Memory B cell (primary cell): ENCODE measurements around the gene NEBL.
"Not testable (repeated sequence)": the region's sequence is repeated elsewhere in the genome, so short reads cannot be mapped to it uniquely, and the experiment has no call there.

ENCODE experiments used
- ATAC-seq: fragments of 150-1000 bp; cut with Tn5 transposase; 2 replicates; pipeline ENCODE4 v1.10.0; 2021; ENCODE audit warnings: low read depth, mild to moderate bottlenecking, moderate library complexity
- DNase-seq, 2 donors: peaks; one replicate each; pipeline ENCODE4 v3.0.0; 2022; ENCODE audit warnings: low spot score in 2 of 2
- H3K27ac Mint-ChIP-seq: one replicate; pipeline ENCODE4 v1.8.0; 2022; ENCODE audit warnings: mild to moderate bottlenecking, moderate library complexity, mixed read lengths
- H3K27me3 Mint-ChIP-seq: one replicate; pipeline ENCODE4 v1.8.0; 2022; ENCODE audit warnings: mixed read lengths
- H3K36me3 Mint-ChIP-seq: one replicate; pipeline ENCODE4 v1.8.0; 2022; ENCODE audit warnings: mild to moderate bottlenecking, mixed read lengths
- H3K4me1 Mint-ChIP-seq: one replicate; pipeline ENCODE4 v1.8.0; 2022; ENCODE audit warnings: mixed read lengths
- H3K4me3 Mint-ChIP-seq: one replicate; pipeline ENCODE4 v1.8.0; 2022; ENCODE audit warnings: mild to moderate bottlenecking, moderate library complexity, mixed read lengths
- H3K9me3 Mint-ChIP-seq: one replicate; pipeline ENCODE4 v1.8.0; 2022; ENCODE audit warnings: mixed read lengths

Gene NEBL, protein sequence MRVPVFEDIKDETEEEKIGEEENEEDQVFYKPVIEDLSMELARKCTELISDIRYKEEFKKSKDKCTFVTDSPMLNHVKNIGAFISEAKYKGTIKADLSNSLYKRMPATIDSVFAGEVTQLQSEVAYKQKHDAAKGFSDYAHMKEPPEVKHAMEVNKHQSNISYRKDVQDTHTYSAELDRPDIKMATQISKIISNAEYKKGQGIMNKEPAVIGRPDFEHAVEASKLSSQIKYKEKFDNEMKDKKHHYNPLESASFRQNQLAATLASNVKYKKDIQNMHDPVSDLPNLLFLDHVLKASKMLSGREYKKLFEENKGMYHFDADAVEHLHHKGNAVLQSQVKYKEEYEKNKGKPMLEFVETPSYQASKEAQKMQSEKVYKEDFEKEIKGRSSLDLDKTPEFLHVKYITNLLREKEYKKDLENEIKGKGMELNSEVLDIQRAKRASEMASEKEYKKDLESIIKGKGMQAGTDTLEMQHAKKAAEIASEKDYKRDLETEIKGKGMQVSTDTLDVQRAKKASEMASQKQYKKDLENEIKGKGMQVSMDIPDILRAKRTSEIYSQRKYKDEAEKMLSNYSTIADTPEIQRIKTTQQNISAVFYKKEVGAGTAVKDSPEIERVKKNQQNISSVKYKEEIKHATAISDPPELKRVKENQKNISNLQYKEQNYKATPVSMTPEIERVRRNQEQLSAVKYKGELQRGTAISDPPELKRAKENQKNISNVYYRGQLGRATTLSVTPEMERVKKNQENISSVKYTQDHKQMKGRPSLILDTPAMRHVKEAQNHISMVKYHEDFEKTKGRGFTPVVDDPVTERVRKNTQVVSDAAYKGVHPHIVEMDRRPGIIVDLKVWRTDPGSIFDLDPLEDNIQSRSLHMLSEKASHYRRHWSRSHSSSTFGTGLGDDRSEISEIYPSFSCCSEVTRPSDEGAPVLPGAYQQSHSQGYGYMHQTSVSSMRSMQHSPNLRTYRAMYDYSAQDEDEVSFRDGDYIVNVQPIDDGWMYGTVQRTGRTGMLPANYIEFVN

DNA sequence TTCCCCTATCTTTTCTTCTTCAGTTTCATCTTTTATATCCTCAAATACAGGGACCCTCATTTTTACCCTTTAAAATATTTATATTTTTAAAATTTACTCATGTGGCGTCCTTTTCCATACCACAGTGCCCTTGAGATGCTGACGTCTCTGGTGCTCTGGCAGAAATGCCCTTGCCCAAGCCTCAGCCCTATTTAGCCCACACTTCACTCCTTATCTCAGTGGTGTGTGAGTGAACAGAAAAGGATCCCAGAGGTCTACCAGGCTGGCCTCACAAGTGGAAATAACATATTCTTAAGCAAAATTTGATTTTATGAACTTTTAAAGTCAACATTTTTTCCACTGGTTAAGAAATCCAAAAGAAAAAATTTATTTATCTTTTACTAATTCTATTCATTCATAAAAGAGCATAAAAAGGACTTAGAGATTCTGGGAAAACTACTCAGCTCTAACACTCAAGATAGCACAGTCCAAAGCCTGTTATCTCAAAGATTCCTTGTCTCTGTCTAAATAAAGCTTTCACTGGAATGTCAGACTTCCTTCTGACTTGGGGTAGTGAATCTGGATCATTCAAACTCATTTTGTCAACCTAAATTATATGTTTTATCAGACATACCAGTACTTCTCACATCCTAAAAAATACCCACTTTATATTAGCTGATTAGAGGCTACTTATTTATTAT is at the start of gene NEBL:
Gene NEBL, minus strand, starts transcription at position 166 of the 680 bp plus-strand sequence. Its CDS starts 106 bp downstream, at position 60.
- Mint-ChIP-seq H3K9me3 (no peaks in the 10 kb centered on the region), H3K4me1 (no peaks in the 10 kb centered on the region), H3K27ac (no peak within 1 kb of the TSS), H3K27me3 (peaks cover 3% of the 10 kb centered on the region), H3K36me3 (no peaks in the 10 kb centered on the region), H3K4me3 (no peak within 1 kb of the TSS)
- ATAC-seq (no peak), DNase-seq (no peak)

DNA sequence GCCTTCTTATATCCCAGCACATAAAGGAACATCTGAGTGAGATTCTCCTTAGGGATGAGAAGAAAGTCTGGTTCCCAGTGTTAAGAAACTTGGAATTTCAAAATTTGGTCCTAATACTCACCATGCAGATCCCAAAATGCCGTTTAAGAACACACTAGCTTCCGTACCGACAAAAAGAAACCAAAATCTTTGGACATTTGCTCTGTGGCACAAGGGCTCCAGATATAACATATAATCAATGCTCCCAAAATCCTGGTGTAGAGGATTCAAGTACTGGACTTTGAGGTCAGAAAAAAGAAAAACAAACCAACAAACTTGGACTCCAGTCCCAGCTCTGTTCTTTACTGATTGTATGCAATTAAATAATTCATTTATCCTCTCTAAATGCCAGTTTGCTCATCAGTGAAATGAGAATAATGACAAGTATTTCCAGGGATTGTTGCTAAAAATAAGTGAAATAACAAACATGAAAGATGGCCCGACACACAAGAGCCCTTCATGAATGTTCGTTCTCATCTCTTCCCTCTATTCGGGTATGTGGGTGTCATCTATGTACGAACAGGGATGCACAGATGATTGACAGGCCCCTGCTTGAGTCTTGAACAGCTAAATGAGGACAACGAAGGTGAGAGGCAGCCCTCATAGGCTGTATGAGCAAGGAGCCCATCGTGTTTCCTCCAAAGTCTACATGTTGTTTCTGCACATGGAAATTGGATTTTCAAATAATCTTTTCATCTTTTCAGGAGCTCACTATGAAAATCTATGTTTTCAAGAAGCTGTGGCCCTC is 48.6 kb upstream of the NEBL start:
- no peak for ATAC-seq
- DNase-seq = no peak
- no peaks in the 10 kb centered on the region for H3K27me3 Mint-ChIP-seq
- H3K4me1 Mint-ChIP-seq = peaks cover 13% of the 10 kb centered on the region
- no peaks in the 10 kb centered on the region for H3K9me3 Mint-ChIP-seq
- H3K4me3 Mint-ChIP-seq = no peak overlapping the region
- no peaks in the 10 kb centered on the region for H3K36me3 Mint-ChIP-seq
- no peak overlapping the region for H3K27ac Mint-ChIP-seq

GRCh38 chr10:20944789-20945502 is 47.8 kb upstream of the NEBL start:
- ATAC-seq (no peak), DNase-seq (no peak)
- no peaks in the 10 kb centered on the region for H3K27me3 Mint-ChIP-seq
- no peaks in the 10 kb centered on the region for H3K36me3 Mint-ChIP-seq
- H3K9me3 Mint-ChIP-seq = no peaks in the 10 kb centered on the region
- peaks cover 13% of the 10 kb centered on the region for H3K4me1 Mint-ChIP-seq
- no peak overlapping the region for H3K4me3 Mint-ChIP-seq
- no peak overlapping the region for H3K27ac Mint-ChIP-seq

GRCh38 chr10:20939414-20939813 is 42.3 kb upstream of the NEBL start:
- not testable (repeated sequence) for ATAC-seq, H3K27ac Mint-ChIP-seq, H3K9me3 Mint-ChIP-seq, H3K4me1 Mint-ChIP-seq, H3K36me3 Mint-ChIP-seq, H3K4me3 Mint-ChIP-seq, DNase-seq, H3K27me3 Mint-ChIP-seq

GRCh38 chr10:20936396-20936795 is 39.3 kb upstream of the NEBL start:
- no peak for ATAC-seq
- H3K9me3 Mint-ChIP-seq = peaks cover 8% of the 10 kb centered on the region
- H3K36me3 Mint-ChIP-seq = no peaks in the 10 kb centered on the region
- DNase-seq = no peak
- no peaks in the 10 kb centered on the region for H3K4me1 Mint-ChIP-seq
- no peak overlapping the region for H3K27ac Mint-ChIP-seq
- H3K4me3 Mint-ChIP-seq = no peak overlapping the region
- H3K27me3 Mint-ChIP-seq = no peaks in the 10 kb centered on the region

GRCh38 chr10:20935931-20936330 is 38.8 kb upstream of the NEBL start:
- Mint-ChIP-seq H3K4me3 (no peak overlapping the region), H3K27ac (no peak overlapping the region), H3K36me3 (no peaks in the 10 kb centered on the region), H3K27me3 (no peaks in the 10 kb centered on the region), H3K4me1 (no peaks in the 10 kb centered on the region), H3K9me3 (peaks cover 8% of the 10 kb centered on the region)
- no peak for ATAC-seq
- DNase-seq = no peak

- Mint-ChIP-seq H3K27me3 (no peaks in the 10 kb centered on the region), H3K36me3 (no peaks in the 10 kb centered on the region), H3K27ac (no peak overlapping the region), H3K4me3 (no peak overlapping the region), H3K4me1 (no peaks in the 10 kb centered on the region), H3K9me3 (peaks cover 8% of the 10 kb centered on the region)
- no peak for DNase-seq
- no peak for ATAC-seq
These were observed 38.2 kb upstream of the NEBL start for GRCh38 chr10:20935301-20935700.

DNA sequence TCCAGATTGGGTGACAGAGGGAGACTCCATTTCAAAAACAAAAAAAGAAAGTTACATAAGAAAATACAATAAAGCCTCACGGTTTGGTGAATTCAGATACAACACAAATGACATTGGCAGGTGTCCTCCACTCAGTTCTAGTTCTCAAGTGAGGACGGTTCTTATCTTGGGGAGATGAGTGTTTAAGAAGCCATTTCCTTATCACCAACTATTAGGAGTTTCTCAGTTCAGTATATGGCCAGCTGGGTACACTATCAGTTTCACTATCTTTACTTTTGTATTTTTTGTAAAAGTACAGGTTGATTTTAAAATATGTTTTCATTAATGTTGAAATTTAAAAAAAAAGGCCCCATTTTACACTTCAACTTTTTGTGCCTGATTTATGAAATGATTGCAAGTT is 36.6 kb upstream of the NEBL start:
- ATAC-seq = no peak

DNA sequence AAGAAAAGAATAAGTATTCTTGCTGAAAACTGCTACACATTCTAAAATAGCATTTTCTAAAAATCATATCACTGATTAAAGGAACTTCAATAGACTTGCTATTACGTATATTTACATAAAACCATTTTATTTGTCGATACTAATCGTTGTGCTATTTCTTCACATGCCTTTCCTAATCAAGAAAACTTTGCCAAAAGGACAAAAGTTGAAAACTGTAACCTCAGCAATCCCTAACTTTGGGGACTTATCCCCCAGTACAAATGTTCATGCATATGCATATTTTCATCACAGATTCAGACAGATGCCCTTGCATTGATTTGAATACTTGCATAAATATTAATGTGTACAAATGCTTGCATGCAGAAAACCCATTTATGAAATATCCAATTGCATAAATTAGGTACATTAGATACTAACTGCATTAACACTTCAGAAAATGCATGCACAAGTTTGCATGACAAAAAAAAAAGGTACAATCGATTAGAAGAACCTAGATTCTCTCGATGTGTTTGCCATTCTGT is 35.6 kb upstream of the NEBL start:
- H3K4me1 Mint-ChIP-seq = no peaks in the 10 kb centered on the region
- no peak for ATAC-seq
- peaks cover 2% of the 10 kb centered on the region for H3K27me3 Mint-ChIP-seq

More for the DNA sequence above, 36.6 kb upstream of the NEBL start:
- Mint-ChIP-seq H3K4me1 (no peaks in the 10 kb centered on the region), H3K9me3 (peaks cover 6% of the 10 kb centered on the region), H3K27me3 (peaks cover 2% of the 10 kb centered on the region), H3K36me3 (no peaks in the 10 kb centered on the region), H3K4me3 (no peak overlapping the region), H3K27ac (no peak overlapping the region)
- no peak for DNase-seq

GRCh38 chr10:20931156-20931795 is 34.2 kb upstream of the NEBL start:
- Mint-ChIP-seq H3K36me3 (no peaks in the 10 kb centered on the region), H3K4me1 (no peaks in the 10 kb centered on the region), H3K27ac (no peak overlapping the region), H3K27me3 (peaks cover 4% of the 10 kb centered on the region), H3K4me3 (no peak overlapping the region), H3K9me3 (peaks cover 4% of the 10 kb centered on the region)
- ATAC-seq = no peak
- DNase-seq = no peak

More for the DNA sequence above, 35.6 kb upstream of the NEBL start:
- peaks cover 6% of the 10 kb centered on the region for H3K9me3 Mint-ChIP-seq
- no peaks in the 10 kb centered on the region for H3K36me3 Mint-ChIP-seq
- no peak overlapping the region for H3K27ac Mint-ChIP-seq
- no peak overlapping the region for H3K4me3 Mint-ChIP-seq
- DNase-seq = no peak

DNA sequence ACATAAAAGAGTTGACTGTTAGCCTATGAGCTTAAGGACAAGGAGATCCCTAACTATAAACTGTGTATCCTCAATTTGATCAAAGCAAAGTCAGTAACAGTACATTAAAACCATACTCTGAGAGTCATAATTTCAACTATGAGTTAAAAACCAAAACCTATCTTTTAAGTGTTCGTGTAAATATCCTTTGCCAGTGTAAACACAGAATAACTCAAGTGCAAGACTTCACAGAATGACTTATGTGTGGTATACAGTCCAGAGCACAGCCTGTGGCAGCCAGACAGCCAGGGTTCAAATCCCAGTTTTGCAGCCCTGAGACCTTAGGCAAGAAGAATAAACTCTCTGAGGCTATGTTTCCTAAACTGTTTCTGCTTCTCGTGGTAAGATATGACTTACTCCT is 30.3 kb upstream of the NEBL start:
- H3K4me3 Mint-ChIP-seq = no peak overlapping the region
- DNase-seq (no peak), ATAC-seq (no peak)
- no peaks in the 10 kb centered on the region for H3K36me3 Mint-ChIP-seq
- H3K27me3 Mint-ChIP-seq = peaks cover 4% of the 10 kb centered on the region
- H3K9me3 Mint-ChIP-seq = peaks cover 4% of the 10 kb centered on the region
- H3K27ac Mint-ChIP-seq = no peak overlapping the region
- H3K4me1 Mint-ChIP-seq = no peaks in the 10 kb centered on the region

DNA sequence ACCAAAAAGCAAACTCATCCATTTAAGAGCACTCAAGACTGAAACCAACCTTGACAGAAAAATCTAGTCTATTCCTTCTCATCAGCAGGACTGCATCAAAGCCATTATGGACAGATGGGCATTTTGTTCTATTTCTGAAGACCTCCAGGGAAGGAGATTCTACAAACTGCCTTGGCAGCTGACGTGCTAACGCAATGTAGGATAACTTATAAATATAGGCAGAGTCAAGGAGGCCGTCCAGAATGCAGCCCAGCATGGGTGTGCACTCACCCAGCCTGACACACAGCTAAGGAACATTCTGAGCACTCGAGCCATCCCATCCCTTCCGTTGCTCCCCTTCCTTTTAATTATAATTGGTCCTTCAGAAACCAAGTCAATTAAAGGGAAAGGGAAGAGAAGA is 25.3 kb upstream of the NEBL start:
- Mint-ChIP-seq H3K4me3 (no peak overlapping the region), H3K27ac (no peak overlapping the region), H3K36me3 (no peaks in the 10 kb centered on the region), H3K4me1 (no peaks in the 10 kb centered on the region), H3K27me3 (peaks cover 5% of the 10 kb centered on the region), H3K9me3 (no peaks in the 10 kb centered on the region)
- ATAC-seq (no peak), DNase-seq (no peak)
